Measurements from ENCODE around the gene MYOG.

DNA sequence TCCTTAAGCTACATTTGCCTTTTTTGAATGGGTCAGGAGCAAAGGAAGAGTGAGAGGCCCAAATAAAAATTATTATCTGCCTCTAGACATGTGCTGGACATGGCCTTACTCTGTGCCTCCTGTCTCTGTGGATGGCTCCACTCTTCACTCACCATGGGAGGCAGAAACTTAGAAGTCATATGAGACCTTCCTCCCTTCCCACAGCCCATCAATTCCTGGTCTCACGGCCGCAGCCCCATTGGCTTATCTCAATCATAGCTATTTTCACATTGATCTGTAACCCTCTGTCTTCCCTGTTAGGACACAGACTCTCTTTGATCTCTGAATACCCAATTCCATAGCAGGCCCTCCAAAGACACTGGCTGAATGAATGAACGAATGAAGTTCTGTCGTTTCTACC, 27.5 kb upstream of the MYOG start:
- no peak for TF ChIP-seq POLR2AphosphoS5 (IDR thresholded peaks at IDR 0.05; ENCODE audit: low read depth, low read length)
- no peak for TF ChIP-seq POLR2A (IDR thresholded peaks at IDR 0.05; ENCODE audit: low read depth, low read length)
